NCI-H1930 (cell line): ENCODE data around the gene THSD7B.
A peak's percentile ranks its signal among the peaks of the same experiment; 100 is the strongest.

Source experiments
- DNase-seq, 2 experiments: peaks; one replicate each; lab custom pipeline; 2025; lab: John Stamatoyannopoulos, UW

Gene THSD7B

DNA sequence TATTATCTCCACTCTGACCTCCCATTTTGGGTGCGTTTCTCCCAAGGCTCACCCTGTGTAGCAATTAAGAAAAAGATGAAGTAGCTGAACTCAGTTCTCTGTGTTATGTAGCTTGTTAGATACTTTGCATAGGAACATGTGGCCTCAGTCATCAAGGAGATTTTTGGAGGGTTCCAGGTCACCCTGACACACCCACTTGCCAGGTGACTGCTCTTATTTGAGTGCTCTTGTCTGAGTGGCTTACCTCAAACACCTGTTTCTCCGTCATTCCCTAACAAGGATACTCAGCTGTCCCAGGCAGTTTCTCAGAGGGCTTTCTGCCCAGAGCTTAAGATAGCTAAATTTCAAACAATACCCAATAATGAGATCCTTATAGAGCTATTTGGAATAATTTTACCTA, 621.7 kb downstream of the THSD7B start:
- DNase-seq = no peak

DNA sequence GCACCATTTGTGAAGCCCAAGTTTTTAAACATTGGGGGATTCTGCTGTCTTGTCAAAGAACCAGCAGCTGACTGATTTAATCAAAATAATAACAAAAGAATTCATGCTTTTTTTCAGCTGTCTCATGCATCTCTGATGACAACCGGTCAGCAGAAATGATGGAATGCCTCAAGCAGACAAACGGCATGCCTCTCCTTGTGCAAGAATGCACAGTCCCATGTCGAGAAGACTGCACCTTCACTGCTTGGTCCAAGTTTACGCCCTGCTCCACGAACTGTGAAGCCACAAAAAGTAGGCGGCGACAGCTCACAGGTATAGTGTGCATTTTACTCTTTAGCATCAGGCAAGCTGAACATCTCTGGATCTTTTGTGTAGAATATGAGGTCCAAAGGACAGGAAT, 640.2 kb downstream of the THSD7B start:
- no peak for DNase-seq

DNA sequence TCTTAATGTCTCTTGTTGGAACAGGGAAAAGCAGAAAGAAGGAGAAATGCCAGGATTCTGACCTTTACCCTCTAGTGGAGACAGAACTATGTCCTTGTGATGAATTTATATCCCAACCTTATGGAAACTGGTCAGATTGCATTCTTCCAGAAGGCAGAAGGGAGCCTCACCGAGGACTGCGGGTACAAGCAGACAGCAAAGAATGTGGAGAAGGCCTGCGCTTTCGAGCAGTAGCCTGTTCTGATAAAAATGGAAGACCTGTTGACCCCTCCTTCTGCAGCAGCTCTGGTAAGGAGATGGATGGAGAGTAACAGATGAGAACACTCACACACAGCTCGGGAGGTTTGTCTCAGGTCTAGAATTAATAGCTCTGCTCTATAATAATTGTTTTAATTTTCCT, 646.2 kb downstream of the THSD7B start:
- no peak for DNase-seq

- DNase-seq = no peak
These were observed 655.4 kb downstream of the THSD7B start for GRCh38 chr2:137420744-137421143.

DNA sequence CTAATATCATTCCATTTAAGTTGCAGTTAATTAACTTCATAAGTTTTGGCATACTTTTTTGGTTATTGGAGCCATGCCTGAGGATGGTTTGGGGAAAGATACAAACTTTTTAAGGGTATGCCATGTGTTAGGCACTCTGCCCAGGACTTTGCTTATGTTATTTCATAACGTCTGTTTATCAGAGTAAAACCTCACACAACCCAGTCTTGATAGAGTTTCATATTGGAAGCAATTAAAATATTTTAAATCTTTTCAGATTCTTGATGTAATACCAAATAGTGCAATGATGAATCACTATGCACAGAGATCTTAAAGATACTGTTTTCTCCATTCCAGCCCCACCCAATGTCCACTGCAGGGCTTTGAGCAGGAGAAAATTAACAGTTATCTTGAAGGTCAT, 669.8 kb downstream of the THSD7B start:
- DNase-seq = no peak

DNA sequence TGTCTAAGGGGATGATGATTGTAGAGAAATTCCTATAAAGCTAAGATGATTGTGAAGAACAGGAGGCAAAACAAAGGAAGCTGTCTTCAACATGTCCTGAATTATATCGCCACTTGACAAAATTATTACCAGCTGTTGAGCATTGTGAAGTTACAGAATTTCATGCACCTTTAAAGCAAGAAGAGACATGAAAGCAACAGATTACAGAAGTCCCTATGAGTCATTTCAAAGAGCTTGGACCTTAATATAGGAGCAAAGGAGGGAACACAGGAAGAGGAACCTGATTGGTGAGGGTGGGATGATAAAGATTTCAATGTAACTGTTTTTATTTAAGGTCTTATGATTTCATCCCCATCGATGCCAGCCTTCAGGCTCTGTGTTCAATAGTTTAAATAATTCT, 672.0 kb downstream of the THSD7B start:
- no peak for DNase-seq

- DNase-seq = no peak
These were observed 679.6 kb downstream of the THSD7B start for GRCh38 chr2:137444970-137445369.

DNA sequence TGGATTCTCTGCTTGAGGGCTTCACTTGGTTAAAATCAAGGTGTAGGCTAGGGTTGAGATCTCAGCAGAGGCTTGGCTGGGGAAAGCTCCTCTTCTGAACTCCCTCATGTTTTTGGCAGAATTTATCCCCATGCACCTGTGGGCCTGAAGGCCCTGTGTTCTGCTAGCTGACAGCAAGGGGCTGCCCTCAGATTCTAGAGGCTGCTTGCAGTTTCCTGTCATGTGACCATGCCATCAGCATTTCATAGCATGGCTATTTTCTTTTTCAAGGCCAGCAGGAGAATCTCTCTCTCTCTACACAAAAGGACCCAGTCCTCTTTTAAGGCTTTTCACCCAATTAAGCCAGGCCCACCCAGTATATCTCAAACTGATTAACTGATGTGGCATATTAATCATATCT, 684.1 kb downstream of the THSD7B start:
- DNase-seq = no peak

DNA sequence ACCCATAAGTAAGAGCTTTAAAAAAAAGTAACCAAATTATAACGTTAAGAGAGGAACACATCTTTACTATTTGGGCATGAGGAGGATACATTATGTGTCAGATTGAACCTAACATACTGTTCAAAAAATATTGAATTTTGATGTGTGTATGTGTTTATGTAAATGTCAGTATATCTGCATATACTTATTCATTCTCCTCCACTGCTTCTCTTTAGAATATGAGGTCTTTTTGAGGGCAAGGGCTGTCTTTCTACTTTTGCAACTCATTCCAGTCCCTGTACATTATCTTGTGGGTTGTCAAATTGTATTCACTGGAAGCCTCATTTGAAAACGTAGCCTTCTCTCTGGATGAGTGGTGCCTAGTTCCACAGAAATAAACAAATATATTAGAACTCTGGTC, 689.5 kb downstream of the THSD7B start:
- no peak for DNase-seq

DNA sequence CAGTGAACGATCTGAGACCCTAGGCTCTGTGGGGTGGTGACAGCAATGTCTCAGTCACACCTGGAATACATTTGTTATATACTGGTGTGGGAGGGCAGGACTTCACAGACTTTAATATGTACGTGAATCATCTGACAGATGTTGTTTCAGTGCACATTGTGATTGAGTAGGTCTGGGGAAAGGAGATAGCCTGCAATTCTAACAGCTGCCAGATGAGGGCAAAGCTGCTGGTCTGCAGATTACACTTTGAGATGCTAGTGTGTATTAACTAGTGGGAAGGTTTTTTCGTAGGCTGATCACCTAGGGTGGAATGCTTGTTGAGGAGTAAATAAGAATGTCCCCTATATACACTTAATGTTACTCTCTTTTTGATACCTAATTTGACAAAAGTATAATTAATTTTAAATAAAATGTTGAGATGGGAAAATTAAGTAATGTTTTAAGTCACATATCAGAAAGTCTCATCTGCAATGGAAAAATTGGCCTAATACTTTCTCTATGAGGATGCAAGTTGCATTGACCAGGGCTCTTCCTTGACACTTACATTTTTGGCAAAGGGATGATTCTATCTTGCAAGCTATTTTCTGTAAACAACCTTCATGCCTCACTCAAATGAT, 702.0 kb downstream of the THSD7B start:
- no peak for DNase-seq

GRCh38 chr2:137493261-137493660, 727.9 kb downstream of the THSD7B start:
- DNase-seq = no peak

DNA sequence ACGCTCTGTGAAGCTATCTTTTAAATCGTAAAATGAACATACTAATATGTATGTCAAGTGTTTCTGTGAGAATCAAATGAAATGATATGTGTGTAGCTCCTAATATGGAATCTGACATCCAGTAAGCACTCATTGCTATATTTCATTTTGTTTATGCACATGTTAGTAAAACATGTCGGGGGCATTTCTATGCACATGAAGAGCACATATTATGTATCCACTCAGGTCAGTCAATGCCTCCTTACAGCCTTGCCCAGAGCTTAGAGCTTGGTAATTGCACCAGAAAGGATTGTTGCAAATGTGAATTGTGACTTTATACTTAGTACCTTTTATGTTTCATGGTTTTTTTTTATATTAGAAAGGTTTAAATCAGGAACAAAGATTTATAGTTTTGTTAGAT, 735.3 kb downstream of the THSD7B start:
- no peak for DNase-seq

GRCh38 chr2:137507237-137507636, 741.9 kb downstream of the THSD7B start:
- DNase-seq = no peak

DNA sequence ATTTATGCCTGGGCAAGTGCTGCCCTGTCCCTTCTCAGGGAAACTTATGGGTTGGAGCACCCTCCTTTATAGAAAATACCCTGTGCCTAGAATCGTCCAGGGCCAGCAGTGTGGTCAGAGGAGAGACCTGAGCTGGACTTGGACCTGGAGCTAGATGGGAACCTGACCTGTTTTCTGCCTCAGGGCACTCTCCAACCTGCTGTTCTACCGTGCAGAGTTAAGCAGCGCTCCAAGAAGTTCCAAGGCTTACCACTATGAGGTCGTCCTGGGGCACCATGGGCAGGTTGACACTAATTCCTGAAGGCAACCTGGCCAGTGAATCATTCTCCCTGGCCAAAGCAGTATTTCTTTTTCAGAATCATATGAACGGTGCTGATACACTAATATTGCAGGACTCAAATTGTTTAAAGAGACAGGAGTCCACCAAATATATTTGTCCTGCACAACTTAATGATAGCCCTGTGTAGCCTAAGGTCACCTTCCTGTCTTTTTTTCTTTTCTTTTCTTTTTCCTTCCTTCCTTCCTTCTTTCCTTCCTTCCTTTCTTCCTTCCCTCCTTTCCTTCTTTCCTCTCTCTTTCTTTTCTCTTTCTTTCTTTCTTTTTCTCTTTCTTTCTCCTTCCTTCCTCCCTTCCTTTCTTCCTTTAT, 743.5 kb downstream of the THSD7B start:
- DNase-seq = no peak

DNA sequence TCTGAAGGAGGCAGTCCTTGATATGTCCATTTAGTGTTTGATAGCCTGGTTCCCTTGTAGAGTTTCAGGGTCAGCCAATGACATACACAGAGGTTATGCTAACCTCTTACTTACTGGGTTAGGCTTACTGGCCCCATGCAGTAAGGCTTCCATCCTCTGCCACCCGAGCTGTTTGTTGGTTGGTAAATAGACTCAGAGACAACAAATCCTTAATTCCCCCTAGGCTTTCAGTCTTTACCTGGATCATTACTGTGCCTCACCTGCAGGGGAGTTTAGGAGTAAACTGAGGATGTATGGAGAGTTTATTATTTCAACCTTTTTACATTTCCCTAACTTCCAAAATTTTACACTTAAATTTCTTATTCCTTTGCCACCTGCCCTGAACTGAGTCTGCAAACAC, 746.2 kb downstream of the THSD7B start:
- DNase-seq = no peak

DNA sequence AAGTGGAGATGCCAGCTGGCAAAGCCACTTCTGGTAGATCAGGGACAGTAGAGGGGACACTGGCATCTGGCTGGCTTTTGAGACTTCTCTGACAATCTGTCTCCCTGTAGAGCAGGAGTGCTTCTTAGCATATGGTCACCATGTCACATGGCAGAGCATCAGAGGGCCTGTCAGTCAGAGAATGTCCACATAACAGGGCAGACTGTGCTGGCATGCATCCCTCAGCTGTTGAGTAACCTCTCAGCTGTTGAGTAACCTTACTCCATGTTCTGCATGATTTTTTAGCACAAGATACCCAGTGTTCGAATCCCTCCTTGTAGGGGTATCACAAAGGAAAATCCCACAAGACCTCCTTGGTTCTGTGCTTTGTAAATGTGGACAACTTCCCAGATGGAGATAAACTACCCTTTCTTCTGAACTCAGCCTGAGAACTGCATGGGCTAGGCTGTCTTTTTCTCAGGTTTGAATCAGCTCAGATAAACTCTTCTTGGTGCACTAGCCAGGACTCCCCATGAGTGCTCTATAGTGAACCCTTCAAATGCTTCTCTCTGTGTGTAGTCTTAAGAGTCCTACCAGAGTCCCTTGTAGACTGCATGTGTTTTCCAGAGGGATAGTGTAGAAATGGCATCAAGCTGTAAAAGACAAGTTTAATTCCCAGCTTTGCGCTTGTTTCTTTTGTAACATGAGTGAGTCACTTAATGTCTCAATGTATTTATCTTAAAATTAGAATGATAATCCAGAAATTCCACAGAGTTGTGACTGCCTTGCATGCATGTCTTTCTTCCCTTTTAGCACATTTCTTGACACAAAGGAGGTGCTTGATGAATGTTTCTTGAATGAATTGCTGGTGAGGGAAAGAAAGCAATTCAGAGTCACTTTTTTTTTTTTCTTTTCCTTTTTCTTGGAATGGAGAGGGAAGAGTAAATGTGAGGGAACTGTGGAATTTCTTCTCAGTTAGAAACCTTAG, 756.6 kb downstream of the THSD7B start:
- DNase-seq = no peak

- DNase-seq = peak in 1 of 2 experiments; percentile 66
These were observed 757.3 kb downstream of the THSD7B start for GRCh38 chr2:137522620-137523011.

- DNase-seq = no peak
These were observed 758.6 kb downstream of the THSD7B start for GRCh38 chr2:137523931-137524330.

- no peak for DNase-seq
These were observed 759.8 kb downstream of the THSD7B start for GRCh38 chr2:137525132-137525531.

GRCh38 chr2:137525641-137526190, 760.4 kb downstream of the THSD7B start:
- DNase-seq = no peak

DNA sequence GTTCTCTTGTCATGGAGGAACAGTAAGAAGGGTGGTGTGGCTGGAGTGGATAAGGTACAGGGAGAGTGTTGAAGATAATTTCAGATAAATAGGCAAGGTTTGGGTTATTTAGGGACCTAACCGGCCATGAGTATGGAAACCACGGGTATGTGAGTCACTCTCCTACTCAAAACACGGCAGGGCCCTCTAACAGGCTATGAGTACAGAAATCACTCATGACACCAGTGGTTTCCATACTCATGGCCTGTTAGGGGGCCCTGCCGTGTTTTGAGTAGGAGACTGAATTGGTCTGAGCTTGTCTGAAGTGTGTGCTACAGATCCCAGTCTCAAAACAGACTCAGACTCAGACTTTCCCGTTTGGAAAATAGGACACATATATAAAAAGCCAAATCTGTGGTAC, 770.6 kb downstream of the THSD7B start:
- DNase-seq = no peak

- no peak for DNase-seq
These were observed 774.0 kb downstream of the THSD7B start for GRCh38 chr2:137539336-137539735.

- DNase-seq = no peak
These were observed 782.5 kb downstream of the THSD7B start for GRCh38 chr2:137547842-137548241.
